ENCODE measurements around the gene MTCL1.

DNA sequence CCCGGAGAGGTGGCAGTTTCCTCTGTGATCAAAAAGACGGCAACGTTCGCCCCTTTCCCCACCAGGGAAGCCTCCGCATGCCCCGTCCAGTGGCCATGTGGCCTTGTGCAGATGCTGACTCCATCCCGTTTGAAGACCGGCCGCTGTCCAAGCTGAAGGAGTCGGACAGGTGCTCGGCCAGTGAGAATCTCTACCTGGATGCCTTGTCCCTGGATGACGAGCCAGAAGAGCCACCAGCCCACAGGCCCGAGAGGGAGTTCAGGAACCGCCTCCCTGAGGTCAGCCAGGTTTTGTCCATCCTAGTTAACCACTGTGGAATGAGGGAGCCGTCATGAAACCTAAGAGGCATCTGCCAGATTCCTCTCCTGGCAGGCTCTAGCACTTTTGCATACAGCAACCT is 113.6 kb downstream of the MTCL1 start:
- no peak for TF ChIP-seq NFYB (IDR thresholded peaks at IDR 0.05; ENCODE audit: extremely low read depth, insufficient read length)
- TF ChIP-seq, protein P1, sequence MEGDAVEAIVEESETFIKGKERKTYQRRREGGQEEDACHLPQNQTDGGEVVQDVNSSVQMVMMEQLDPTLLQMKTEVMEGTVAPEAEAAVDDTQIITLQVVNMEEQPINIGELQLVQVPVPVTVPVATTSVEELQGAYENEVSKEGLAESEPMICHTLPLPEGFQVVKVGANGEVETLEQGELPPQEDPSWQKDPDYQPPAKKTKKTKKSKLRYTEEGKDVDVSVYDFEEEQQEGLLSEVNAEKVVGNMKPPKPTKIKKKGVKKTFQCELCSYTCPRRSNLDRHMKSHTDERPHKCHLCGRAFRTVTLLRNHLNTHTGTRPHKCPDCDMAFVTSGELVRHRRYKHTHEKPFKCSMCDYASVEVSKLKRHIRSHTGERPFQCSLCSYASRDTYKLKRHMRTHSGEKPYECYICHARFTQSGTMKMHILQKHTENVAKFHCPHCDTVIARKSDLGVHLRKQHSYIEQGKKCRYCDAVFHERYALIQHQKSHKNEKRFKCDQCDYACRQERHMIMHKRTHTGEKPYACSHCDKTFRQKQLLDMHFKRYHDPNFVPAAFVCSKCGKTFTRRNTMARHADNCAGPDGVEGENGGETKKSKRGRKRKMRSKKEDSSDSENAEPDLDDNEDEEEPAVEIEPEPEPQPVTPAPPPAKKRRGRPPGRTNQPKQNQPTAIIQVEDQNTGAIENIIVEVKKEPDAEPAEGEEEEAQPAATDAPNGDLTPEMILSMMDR (IDR thresholded peaks at IDR 0.05 in 2 of 3, conservative IDR thresholded peaks at IDR 0.05 in 1 of 3; ENCODE audit: insufficient read depth in 2 of 3, low read depth in 1 of 3, low read length in 3 of 3), result no peak
- TF ChIP-seq, protein P2, sequence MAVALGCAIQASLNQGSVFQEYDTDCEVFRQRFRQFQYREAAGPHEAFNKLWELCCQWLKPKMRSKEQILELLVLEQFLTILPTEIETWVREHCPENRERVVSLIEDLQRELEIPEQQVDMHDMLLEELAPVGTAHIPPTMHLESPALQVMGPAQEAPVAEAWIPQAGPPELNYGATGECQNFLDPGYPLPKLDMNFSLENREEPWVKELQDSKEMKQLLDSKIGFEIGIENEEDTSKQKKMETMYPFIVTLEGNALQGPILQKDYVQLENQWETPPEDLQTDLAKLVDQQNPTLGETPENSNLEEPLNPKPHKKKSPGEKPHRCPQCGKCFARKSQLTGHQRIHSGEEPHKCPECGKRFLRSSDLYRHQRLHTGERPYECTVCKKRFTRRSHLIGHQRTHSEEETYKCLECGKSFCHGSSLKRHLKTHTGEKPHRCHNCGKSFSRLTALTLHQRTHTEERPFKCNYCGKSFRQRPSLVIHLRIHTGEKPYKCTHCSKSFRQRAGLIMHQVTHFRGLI (CRISPR knock-in tag; IDR thresholded peaks at IDR 0.05), result no peak
- TF ChIP-seq, protein P3, sequence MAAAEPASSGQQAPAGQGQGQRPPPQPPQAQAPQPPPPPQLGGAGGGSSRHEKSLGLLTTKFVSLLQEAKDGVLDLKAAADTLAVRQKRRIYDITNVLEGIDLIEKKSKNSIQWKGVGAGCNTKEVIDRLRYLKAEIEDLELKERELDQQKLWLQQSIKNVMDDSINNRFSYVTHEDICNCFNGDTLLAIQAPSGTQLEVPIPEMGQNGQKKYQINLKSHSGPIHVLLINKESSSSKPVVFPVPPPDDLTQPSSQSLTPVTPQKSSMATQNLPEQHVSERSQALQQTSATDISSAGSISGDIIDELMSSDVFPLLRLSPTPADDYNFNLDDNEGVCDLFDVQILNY (CRISPR knock-in tag; IDR thresholded peaks at IDR 0.05), result no peak
- TF ChIP-seq, protein P4, sequence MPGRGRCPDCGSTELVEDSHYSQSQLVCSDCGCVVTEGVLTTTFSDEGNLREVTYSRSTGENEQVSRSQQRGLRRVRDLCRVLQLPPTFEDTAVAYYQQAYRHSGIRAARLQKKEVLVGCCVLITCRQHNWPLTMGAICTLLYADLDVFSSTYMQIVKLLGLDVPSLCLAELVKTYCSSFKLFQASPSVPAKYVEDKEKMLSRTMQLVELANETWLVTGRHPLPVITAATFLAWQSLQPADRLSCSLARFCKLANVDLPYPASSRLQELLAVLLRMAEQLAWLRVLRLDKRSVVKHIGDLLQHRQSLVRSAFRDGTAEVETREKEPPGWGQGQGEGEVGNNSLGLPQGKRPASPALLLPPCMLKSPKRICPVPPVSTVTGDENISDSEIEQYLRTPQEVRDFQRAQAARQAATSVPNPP (IDR thresholded peaks at IDR 0.05; ENCODE audit: borderline replicate concordance, insufficient read depth, insufficient read length), result no peak
- no peak for TF ChIP-seq ZNF12 (CRISPR knock-in tag; IDR thresholded peaks at IDR 0.05)
- TF ChIP-seq ZNF212 (CRISPR knock-in tag; IDR thresholded peaks at IDR 0.05), result no peak
- TF ChIP-seq ERF (CRISPR knock-in tag; IDR thresholded peaks at IDR 0.05), result no peak

Data from K562 (cell line).